HepG2 (cell line): ENCODE data around the gene TBC1D2B. TPM values are rescaled to one million over a fixed set of nuclear protein-coding genes. Genes with fewer than 3 reads are reported as not detected.

Experiments
- ATAC-seq: fragments of 200-7000 bp; cut with Tn5 transposase; 3 replicates; pipeline ENCODE4 v1.9.1; 2020; ENCODE audit warnings: mild to moderate bottlenecking, moderate library complexity
- BruUV-seq: library from RNA; stranded (reverse); fragments of 400-500 nt; replicated peaks from 2 replicates; lab custom pipeline; 2021; lab: Mats Ljungman, UMichigan
- CTCF ChIA-PET: fragments of 300-600 bp; formaldehyde crosslinking; extraction: SDS; loops from one replicate; lab custom pipeline; 2021; ENCODE audit warnings: low total read pairs, inconsistent platforms, low intra/inter-chr PET ratio; lab: Yijun Ruan, JAX
- POLR2A ChIA-PET: fragments of 350-600 bp; sonication (Branson Sonifier 250); formaldehyde crosslinking; loops from one replicate; lab custom pipeline; 2020; ENCODE audit warnings: antibody characterized with exemption, inconsistent platforms; lab: Yijun Ruan, JAX
- DNase-seq: peaks from one replicate; pipeline ENCODE4 v3.0.0-alpha.2; 2015; ENCODE audit warnings: low spot score
- FAIRE-seq: peaks from 3 replicates; lab custom pipeline; 2011; peaks lifted over from hg19 to GRCh38; lab: Jason Lieb, UNC
- H2AFZ ChIP-seq: one replicate; pipeline ENCODE4 v1.6.1; 2011; ENCODE audit warnings: low read length, inconsistent platforms
- H3K27ac ChIP-seq: fragments of 300-600 bp; 3 replicates; pipeline ENCODE4 v1.8.0; 2011; ENCODE audit warnings: mixed run types, mild to moderate bottlenecking, mixed read lengths, low read length, inconsistent platforms; ENCODE audit not compliant: insufficient read depth; ENCODE audit errors: extremely low read length
- H3K27me3 ChIP-seq, 2 experiments: fragments of 200-600 bp in 1 of 2; 2 replicates in 1 of 2; 3 replicates in 1 of 2; pipeline versions ENCODE4 v1.6.0 to v1.8.0; 2011; ENCODE audit warnings: low read length in 2 of 2, mild to moderate bottlenecking in 2 of 2, moderate library complexity in 2 of 2, inconsistent platforms in 1 of 2; ENCODE audit not compliant: insufficient read depth in 2 of 2, control insufficient read depth in 1 of 2
- H3K36me3 ChIP-seq, 2 experiments: fragments of 200-600 bp in 1 of 2; replicated peaks in 1 of 2; 2 replicates in 1 of 2; 3 replicates in 1 of 2; pipeline versions ENCODE4 v1.5.1 to v1.8.0; 2011; ENCODE audit warnings: low read length in 2 of 2, inconsistent platforms in 1 of 2; ENCODE audit not compliant: insufficient read depth in 2 of 2, control insufficient read depth in 1 of 2
- H3K4me1 ChIP-seq: 2 replicates; pipeline ENCODE4 v1.5.1; 2012; ENCODE audit warnings: low read length, inconsistent platforms; ENCODE audit not compliant: insufficient read depth
- H3K4me2 ChIP-seq: 2 replicates; pipeline ENCODE4 v1.6.0; 2011; ENCODE audit warnings: low read depth, low read length, inconsistent platforms
- H3K4me3 ChIP-seq, 3 experiments: fragments of 200-600 bp in 1 of 3; sonication (generic), shearing (Covaris generic) in 1 of 3; replicated peaks in 1 of 3; 2 replicates each; pipeline ENCODE4 v1.5.1; 2011 to 2016; ENCODE audit warnings: low read length in 3 of 3, inconsistent platforms in 2 of 3, low read depth in 2 of 3, mild to moderate bottlenecking in 2 of 3, control low read depth in 1 of 3, mixed read lengths in 1 of 3; ENCODE audit not compliant: insufficient read depth in 1 of 3
- H3K79me2 ChIP-seq: one replicate; pipeline ENCODE4 v1.6.1; 2011; ENCODE audit warnings: low read length, inconsistent platforms; ENCODE audit not compliant: insufficient read depth
- H3K9ac ChIP-seq: 2 replicates; pipeline ENCODE4 v1.6.0; 2011; ENCODE audit warnings: mild to moderate bottlenecking, low read depth, low read length, inconsistent platforms; ENCODE audit not compliant: insufficient read depth
- H3K9me3 ChIP-seq: 2 replicates; pipeline ENCODE4 v1.5.1; 2012; ENCODE audit warnings: mild to moderate bottlenecking, low read length
- H4K20me1 ChIP-seq: 2 replicates; pipeline ENCODE4 v1.6.0; 2011; ENCODE audit warnings: inconsistent platforms, mild to moderate bottlenecking, low read length, moderate library complexity; ENCODE audit not compliant: insufficient read depth
- ATF6 ChIP-seq: sonication (generic); formaldehyde crosslinking; conservative IDR thresholded peaks from 2 replicates; pipeline ENCODE4 v1.4.0; 2020; ENCODE audit warnings: missing genetic modification reagents
- ELF1 ChIP-seq: sonication (generic); formaldehyde crosslinking; IDR thresholded peaks from 2 replicates; pipeline ENCODE4 v1.4.0; 2020; ENCODE audit warnings: missing genetic modification reagents
- FOXM1 ChIP-seq: sonication (generic); formaldehyde crosslinking; IDR thresholded peaks from 2 replicates; pipeline ENCODE4 v1.5.0; 2020; ENCODE audit warnings: missing genetic modification reagents
- PREB ChIP-seq: sonication (generic); formaldehyde crosslinking; IDR thresholded peaks from 2 replicates; pipeline ENCODE4 v1.4.0; 2020; ENCODE audit warnings: missing genetic modification reagents
- RERE ChIP-seq: IDR thresholded peaks from 2 replicates; pipeline ENCODE4 v1.6.1; 2016; ENCODE audit warnings: low read depth, missing genetic modification reagents, missing compliant biosample characterization
- THAP9 ChIP-seq: sonication (generic); formaldehyde crosslinking; IDR thresholded peaks from 2 replicates; pipeline ENCODE4; 2020; ENCODE audit warnings: missing genetic modification reagents, mild to moderate bottlenecking, borderline replicate concordance
- ZNF451 ChIP-seq: sonication (generic); formaldehyde crosslinking; IDR thresholded peaks from 2 replicates; pipeline ENCODE4 v1.5.0; 2020; ENCODE audit warnings: mild to moderate bottlenecking, missing genetic modification reagents
- ZNF670 ChIP-seq: sonication (generic); formaldehyde crosslinking; IDR thresholded peaks from 2 replicates; pipeline ENCODE4 v1.8.0; 2022; ENCODE audit warnings: mild to moderate bottlenecking, missing genetic modification reagents, borderline replicate concordance
- WGBS: methylation state at CpG from one replicate; pipeline ENCODE4 v1.1.6; 2017; ENCODE audit warnings: low lambda C conversion rate; 5-methylcytosine and 5-hydroxymethylcytosine counted together
- in situ Hi-C: cut with HindIII; loops from 2 replicates; pipeline ENCODE4 v1.10.0; 2017; ENCODE audit warnings: low pct_unique_long_range_greater_than_20kb; ENCODE audit not compliant: extremely low pct_ligation_motif_present
- intact Hi-C: fragments of 100-400 bp; cut with micrococcal nuclease; formaldehyde crosslinking; loops from one replicate; pipeline ENCODE4 v1.10.0; 2022; ENCODE audit not compliant: unreplicated experiment
- polyA plus RNA-seq, 8 experiments: library from polyadenylated mRNA; depleted of rRNA in 3 of 8; stranded (reverse) in 7 of 8; unstranded in 1 of 8; fragments of >200 nt; fragmentation: Illumina TruSeq in 4 of 8; extraction: Trizol in 4 of 8; gene quantifications; 2 replicates each; pipeline versions ENCODE4 v1.2.1 to v1.2.3, GENCODE V29; 2011 to 2016; ENCODE audit warnings: low read depth in 4 of 8, missing spikeins in 1 of 8, mixed read lengths in 1 of 8; ENCODE audit not compliant: insufficient read depth in 1 of 8
- total RNA-seq, 5 experiments: library from RNA; depleted of rRNA; stranded (reverse); fragments of >200 nt; fragmentation: Illumina TruSeq; extraction: Trizol; gene quantifications; 2 replicates each; pipeline ENCODE4 v1.2.3, GENCODE V29; 2016; ENCODE audit warnings: low read depth in 1 of 5

TBC1D2B gene
- total and polyA plus RNA-seq, 2 of the 13 experiments (the other 11 are each of a cell fraction or from before 2014, with no cell fraction given): 10.1 to 14.4 TPM

- Histone ChIP-seq H2AFZ (no peak overlapping the region), H4K20me1 (no peaks in the 10 kb centered on the region), H3K79me2 (no peaks in the 10 kb centered on the region), H3K36me3 (no peaks in the 10 kb centered on the region), H3K9ac (no peak overlapping the region), H3K4me3 (no peak overlapping the region), H3K4me2 (no peak overlapping the region), H3K4me1 (peaks cover 16% of the 10 kb centered on the region), H3K27me3 (peaks cover 1 to 8% of the 10 kb centered on the region in 2 experiments; a peak in 1 of 5 replicates), H3K9me3 (no peaks in the 10 kb centered on the region), H3K27ac (no peak overlapping the region)
- intact Hi-C loops (no loop called here), in situ Hi-C loops (no loop called here)
- ATAC-seq: no peak
- no TSS peak for BruUV-seq
- FAIRE-seq: no peak
- TF ChIP-seq THAP9 (CRISPR knock-in tag) (no peak), PREB (CRISPR knock-in tag) (no peak), FOXM1 (CRISPR knock-in tag) (no peak), RERE (CRISPR knock-in tag) (no peak), ATF6 (CRISPR knock-in tag) (no peak), ZNF451 (CRISPR knock-in tag) (no peak), ZNF670 (CRISPR knock-in tag) (no peak), ELF1 (CRISPR knock-in tag) (no peak)
- whole genome bisulfite sequencing: 0% methylated on average over 1 of the region's 7 CpGs
- POLR2A ChIA-PET: no interaction called here
- no peak for DNase-seq
- CTCF ChIA-PET: no interaction called here
These were observed 93.1 kb downstream of the TBC1D2B start for GRCh38 chr15:77984446-77984861.
